ENCODE data around the gene TMEM88. TPM values are rescaled to one million over a fixed set of nuclear protein-coding genes. Genes with fewer than 3 reads are reported as not detected.

Gene TMEM88
- total RNA-seq, 1 experiment from 2014 or later: 11.3 TPM

GRCh38 chr17:7883781-7884386 is 29.0 kb downstream of the TMEM88 start:
- no peak overlapping the region for H2BK120ac ChIP-seq (ENCODE audit: low read depth, low read length, poor library complexity, severe bottlenecking)
- no peak overlapping the region for H2BK5ac ChIP-seq (ENCODE audit: insufficient read length, low read length)
- H3K79me2 ChIP-seq (ENCODE audit: insufficient read depth, low read length): no peaks in the 10 kb centered on the region
- no CpG with 5 or more reads among the region's 3 CpGs for WGBS (ENCODE audit: extremely low coverage, insufficient read length, low lambda C conversion rate)
- H2AK5ac ChIP-seq (ENCODE audit: insufficient read length, low read length): no peak overlapping the region
- H3K4me2 ChIP-seq (ENCODE audit: insufficient read depth, insufficient read length, low read length): no peak overlapping the region
- no peak overlapping the region for H3K18ac ChIP-seq (ENCODE audit: insufficient read length, low read depth, low read length)
- no peak overlapping the region for H3K9ac ChIP-seq (ENCODE audit: extremely low read depth, insufficient read length, low read length)
- H3K79me1 ChIP-seq (ENCODE audit: insufficient read depth, low read depth, low read length, poor library complexity, severe bottlenecking): no peaks in the 10 kb centered on the region
- Mint-ChIP-seq H3K27me3 (ENCODE audit: low read depth) (no peaks in the 10 kb centered on the region; the same call in none of the 2 replicates), H3K9me3 (no peaks in the 10 kb centered on the region), H3K4me1 (peaks cover 0 to 3% of the 10 kb centered on the region in 2 experiments; a peak in 3 of 4 replicates), H3K4me3 (peak overlapping the region; percentile 60 to 75), H3K27ac (peak overlapping the region in 1 of 3 experiments; percentile 55; a peak in 1 of 7 replicates), H3K36me3 (ENCODE audit: insufficient read depth in 1 of 3, low read depth in 3 of 3) (peaks cover 0 to 4% (median 0%) of the 10 kb centered on the region in 3 experiments; a peak in 1 of 7 replicates)
- no peak overlapping the region for H3K14ac ChIP-seq (ENCODE audit: insufficient read depth, low read length)
- no peak overlapping the region for H3K23ac ChIP-seq (ENCODE audit: insufficient read length, low read depth, low read length)
- H3K56ac ChIP-seq (ENCODE audit: insufficient read length, low read depth, low read length): no peak overlapping the region
- H4K91ac ChIP-seq (ENCODE audit: insufficient read length, low read depth, low read length): no peak overlapping the region
- no peak for TF ChIP-seq CTCF (conservative IDR thresholded peaks at IDR 0.05)
- H3K27me3 ChIP-seq (ENCODE audit: insufficient read depth, low read length): no peaks in the 10 kb centered on the region; the same call in 1 of the 2 replicates
- H4K5ac ChIP-seq (ENCODE audit: insufficient read length, low read depth, low read length): no peak overlapping the region
- no peak overlapping the region for H3T11ph ChIP-seq (ENCODE audit: low read length)
- no peak overlapping the region for H4K8ac ChIP-seq (replicated peaks; ENCODE audit: insufficient read length, low read depth, low read length)
- no peaks in the 10 kb centered on the region for H3K9me3 ChIP-seq (ENCODE audit: control insufficient read depth, low read depth, low read length)
- no peak overlapping the region for H2BK15ac ChIP-seq (ENCODE audit: low read depth, low read length)
- DNase-seq: peak; percentile 5
- no peak overlapping the region for H2AFZ ChIP-seq (ENCODE audit: low read length)
- no peaks in the 10 kb centered on the region for H4K20me1 ChIP-seq (ENCODE audit: control insufficient read depth, insufficient read depth, insufficient read length)
- peaks cover 28% of the 10 kb centered on the region for H3K23me2 ChIP-seq (ENCODE audit: insufficient read length, low read depth, low read length, poor library complexity, severe bottlenecking)
- H2BK12ac ChIP-seq (ENCODE audit: insufficient read length, low read depth, low read length): no peak overlapping the region
- H2BK20ac ChIP-seq (ENCODE audit: low read depth, low read length, poor library complexity, severe bottlenecking): no peak overlapping the region
- H3K27ac ChIP-seq (ENCODE audit: insufficient read length, low read depth, low read length): no peak overlapping the region
- H3K4ac ChIP-seq (ENCODE audit: low read depth, low read length): no peak overlapping the region
- no peaks in the 10 kb centered on the region for H3K4me1 ChIP-seq (ENCODE audit: insufficient read depth, low read length)
